Fibroblast of mammary gland (primary cell): ENCODE measurements around the gene MAPKAP1.

Experiments used
- DNase-seq: peaks from one replicate; pipeline ENCODE4 v3.0.0-alpha.2; 2010; ENCODE audit warnings: low read depth
- H3K4me3 ChIP-seq: 2 replicates; pipeline ENCODE4 v1.5.1; 2011; ENCODE audit warnings: low read depth, mild to moderate bottlenecking, low read length, moderate library complexity; ENCODE audit not compliant: control insufficient read depth
- TF ChIP-seq, protein P1 (sequence below): conservative IDR thresholded peaks from 2 replicates; pipeline ENCODE4 v1.5.1; 2011; ENCODE audit warnings: low read depth, low read length, inconsistent platforms; ENCODE audit not compliant: control insufficient read depth, insufficient read depth

Gene MAPKAP1

GRCh38 chr9:125514468-125514867, 192.5 kb downstream of the MAPKAP1 start:
- TF ChIP-seq, protein P1, sequence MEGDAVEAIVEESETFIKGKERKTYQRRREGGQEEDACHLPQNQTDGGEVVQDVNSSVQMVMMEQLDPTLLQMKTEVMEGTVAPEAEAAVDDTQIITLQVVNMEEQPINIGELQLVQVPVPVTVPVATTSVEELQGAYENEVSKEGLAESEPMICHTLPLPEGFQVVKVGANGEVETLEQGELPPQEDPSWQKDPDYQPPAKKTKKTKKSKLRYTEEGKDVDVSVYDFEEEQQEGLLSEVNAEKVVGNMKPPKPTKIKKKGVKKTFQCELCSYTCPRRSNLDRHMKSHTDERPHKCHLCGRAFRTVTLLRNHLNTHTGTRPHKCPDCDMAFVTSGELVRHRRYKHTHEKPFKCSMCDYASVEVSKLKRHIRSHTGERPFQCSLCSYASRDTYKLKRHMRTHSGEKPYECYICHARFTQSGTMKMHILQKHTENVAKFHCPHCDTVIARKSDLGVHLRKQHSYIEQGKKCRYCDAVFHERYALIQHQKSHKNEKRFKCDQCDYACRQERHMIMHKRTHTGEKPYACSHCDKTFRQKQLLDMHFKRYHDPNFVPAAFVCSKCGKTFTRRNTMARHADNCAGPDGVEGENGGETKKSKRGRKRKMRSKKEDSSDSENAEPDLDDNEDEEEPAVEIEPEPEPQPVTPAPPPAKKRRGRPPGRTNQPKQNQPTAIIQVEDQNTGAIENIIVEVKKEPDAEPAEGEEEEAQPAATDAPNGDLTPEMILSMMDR: no peak
- no peak for DNase-seq
- no peak overlapping the region for H3K4me3 ChIP-seq

DNA sequence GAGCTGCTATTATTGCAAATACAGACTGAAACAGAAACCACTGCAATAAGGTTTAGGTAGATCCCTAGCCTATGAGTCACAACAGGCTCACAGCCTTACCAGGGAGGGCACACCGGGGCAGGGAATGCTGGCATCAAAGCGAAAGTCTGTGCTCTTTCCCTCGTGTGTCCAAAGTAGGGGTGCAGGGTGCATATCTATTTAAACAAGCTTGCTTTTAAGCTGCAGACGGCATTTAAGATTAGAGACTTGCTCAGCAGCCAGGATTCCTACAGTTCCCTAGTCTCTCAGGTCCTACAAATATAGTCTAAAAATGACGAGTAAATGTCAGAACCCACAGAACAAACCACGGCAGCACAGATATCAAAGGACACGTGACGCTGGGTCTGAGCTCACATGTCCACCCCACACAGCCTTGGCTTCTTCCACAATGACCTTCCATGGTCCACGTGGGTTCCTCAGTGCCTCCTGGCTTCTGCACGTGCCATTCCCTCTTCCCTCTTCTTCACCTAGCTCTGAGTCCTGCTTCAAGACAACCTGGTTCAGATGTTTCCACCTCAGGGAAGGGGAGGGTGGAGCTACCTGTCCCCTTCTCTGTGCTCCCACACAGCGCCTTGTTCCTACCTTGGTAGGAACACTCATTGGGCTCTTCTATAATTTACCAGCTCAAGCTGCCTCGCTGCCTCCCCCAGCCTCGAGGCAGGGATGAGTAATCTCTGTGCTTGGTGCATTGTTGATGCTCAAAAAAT, 193.2 kb downstream of the MAPKAP1 start:
- TF ChIP-seq, protein P1: no peak
- peak; percentile 47 for DNase-seq
- no peak overlapping the region for H3K4me3 ChIP-seq

GRCh38 chr9:125513303-125513667, 193.7 kb downstream of the MAPKAP1 start:
- no peak overlapping the region for H3K4me3 ChIP-seq
- DNase-seq: no peak
- TF ChIP-seq, protein P1: no peak

GRCh38 chr9:125511789-125512660, 195.0 kb downstream of the MAPKAP1 start:
- TF ChIP-seq, protein P1: no peak
- no peak for DNase-seq
- H3K4me3 ChIP-seq: no peak overlapping the region

DNA sequence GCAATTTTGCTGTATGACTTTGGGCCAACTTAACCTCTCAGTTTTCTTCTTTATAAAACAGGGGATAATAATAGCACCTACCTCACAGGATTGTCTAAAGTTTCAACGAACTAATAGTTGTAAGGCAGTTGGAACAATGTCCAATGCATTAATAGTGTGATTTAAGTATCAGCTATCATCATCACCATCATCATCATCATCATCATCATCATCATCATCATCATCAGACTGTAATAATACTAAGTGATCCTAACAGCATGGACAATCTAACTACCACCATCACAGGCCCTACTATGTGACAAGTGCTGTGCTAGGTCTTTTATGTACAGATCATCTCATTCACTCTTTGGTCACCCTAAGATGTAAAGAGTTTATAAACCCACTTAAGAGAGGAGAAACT, 196.0 kb downstream of the MAPKAP1 start:
- no peak overlapping the region for H3K4me3 ChIP-seq
- no peak for DNase-seq
- TF ChIP-seq, protein P1: no peak

GRCh38 chr9:125509476-125509875, 197.5 kb downstream of the MAPKAP1 start:
- no peak overlapping the region for H3K4me3 ChIP-seq
- DNase-seq: peak; percentile 83
- TF ChIP-seq, protein P1: no peak
